PFSK-1 (cell line): ENCODE measurements around the gene PCDHB12.
"Not testable (repeated sequence)": the region's sequence is repeated elsewhere in the genome, so short reads cannot be mapped to it uniquely, and the experiment has no call there.

ENCODE experiments used
- POLR2AphosphoS5 ChIP-seq: IDR thresholded peaks from 2 replicates; pipeline ENCODE4 v1.6.1; 2012; ENCODE audit warnings: low read depth, mild to moderate bottlenecking, control low read depth, low read length, moderate library complexity
- REST ChIP-seq, 2 experiments: IDR thresholded peaks; 2 replicates each; pipeline versions ENCODE4 v1.6.1 to v1.8.0; 2011 to 2012; ENCODE audit warnings: low read depth in 2 of 2, low read length in 2 of 2, control low read depth in 1 of 2, inconsistent platforms in 1 of 2, mild to moderate bottlenecking in 1 of 2, moderate library complexity in 1 of 2; ENCODE audit not compliant: insufficient read depth in 1 of 2
- SIN3A ChIP-seq: IDR thresholded peaks from 2 replicates; pipeline ENCODE4 v1.6.1; 2012; ENCODE audit warnings: mild to moderate bottlenecking, low read length, moderate library complexity, borderline replicate concordance; ENCODE audit not compliant: insufficient read depth
- TAF1 ChIP-seq: IDR thresholded peaks from 2 replicates; pipeline ENCODE4 v1.6.1; 2012; ENCODE audit warnings: low read length, control low read depth, borderline replicate concordance; ENCODE audit not compliant: insufficient read depth

GRCh38 chr5:141177577-141178191 is 30.8 kb upstream of the PCDHB12 start, which contains the start of gene PCDHB8:
- TF ChIP-seq POLR2AphosphoS5; REST (IDR thresholded peaks at IDR 0.05; ENCODE audit: insufficient read depth in 1 of 2, low read depth in 2 of 2, low read length in 2 of 2); TAF1; SIN3A: not testable (repeated sequence)
